ENCODE data around the gene TAF5L.

- TF ChIP-seq POLR2AphosphoS5 (IDR thresholded peaks at IDR 0.05; ENCODE audit: borderline replicate concordance, low read depth, low read length) (no peak), FOXP2 (optimal IDR thresholded peaks at IDR 0.05; ENCODE audit: control extremely low read depth, extremely low read length, insufficient read depth) (no peak), EZH2 (IDR thresholded peaks at IDR 0.05) (no peak)
Observed at GRCh38 chr1:229661022-229661877, 35.3 kb upstream of the TAF5L start.

Data from SK-N-MC (cell line).